Measurements from ENCODE around the gene GRHL1. TPM values are rescaled to one million over a fixed set of nuclear protein-coding genes. Genes with fewer than 3 reads are reported as not detected.
"Not testable (repeated sequence)": the region's sequence is repeated elsewhere in the genome, so short reads cannot be mapped to it uniquely, and the experiment has no call there.

Gene GRHL1
- polyA plus RNA-seq, 1 experiment: 1.7 TPM

DNA sequence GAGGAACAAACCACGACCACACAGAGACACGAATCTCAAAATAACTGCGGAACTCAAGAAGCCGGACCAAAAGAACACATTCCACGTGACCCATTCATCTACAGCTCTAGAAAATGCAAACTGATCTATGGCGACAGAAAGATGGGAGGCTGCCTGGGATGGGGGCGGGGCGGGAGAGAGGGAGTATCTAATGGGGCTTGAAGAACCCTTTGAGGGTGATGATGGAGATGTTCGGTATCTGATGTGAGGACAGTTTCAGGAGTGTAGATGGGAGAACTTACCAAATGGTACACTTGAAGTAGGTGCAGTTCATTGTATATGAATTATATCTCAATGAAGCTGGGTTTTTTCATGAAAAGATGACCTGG lies 57.3 kb downstream of the GRHL1 start:
- H3K27me3 ChIP-seq (ENCODE audit: control insufficient read depth, insufficient read depth, low read length): no peaks in the 10 kb centered on the region
- CTCF ChIA-PET: interaction anchor here (0.6 to 1.5 kb wide), 3 partner anchors 25 to 195 kb away, joined by 3 to 7 read pairs (median 5); no protein-coding TSS in a partner anchor
- no peaks in the 10 kb centered on the region for H3K36me3 ChIP-seq (ENCODE audit: control insufficient read depth, insufficient read depth, low read length)
- TF ChIP-seq, protein P1, sequence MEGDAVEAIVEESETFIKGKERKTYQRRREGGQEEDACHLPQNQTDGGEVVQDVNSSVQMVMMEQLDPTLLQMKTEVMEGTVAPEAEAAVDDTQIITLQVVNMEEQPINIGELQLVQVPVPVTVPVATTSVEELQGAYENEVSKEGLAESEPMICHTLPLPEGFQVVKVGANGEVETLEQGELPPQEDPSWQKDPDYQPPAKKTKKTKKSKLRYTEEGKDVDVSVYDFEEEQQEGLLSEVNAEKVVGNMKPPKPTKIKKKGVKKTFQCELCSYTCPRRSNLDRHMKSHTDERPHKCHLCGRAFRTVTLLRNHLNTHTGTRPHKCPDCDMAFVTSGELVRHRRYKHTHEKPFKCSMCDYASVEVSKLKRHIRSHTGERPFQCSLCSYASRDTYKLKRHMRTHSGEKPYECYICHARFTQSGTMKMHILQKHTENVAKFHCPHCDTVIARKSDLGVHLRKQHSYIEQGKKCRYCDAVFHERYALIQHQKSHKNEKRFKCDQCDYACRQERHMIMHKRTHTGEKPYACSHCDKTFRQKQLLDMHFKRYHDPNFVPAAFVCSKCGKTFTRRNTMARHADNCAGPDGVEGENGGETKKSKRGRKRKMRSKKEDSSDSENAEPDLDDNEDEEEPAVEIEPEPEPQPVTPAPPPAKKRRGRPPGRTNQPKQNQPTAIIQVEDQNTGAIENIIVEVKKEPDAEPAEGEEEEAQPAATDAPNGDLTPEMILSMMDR (IDR thresholded peaks at IDR 0.05; ENCODE audit: insufficient read depth, low read depth, low read length): no peak
- H3K4me3 ChIP-seq (ENCODE audit: low read depth, low read length): no peak overlapping the region
- DNase-seq (ENCODE audit: low read depth): no peak
- POLR2A ChIA-PET: no interaction called here

DNA sequence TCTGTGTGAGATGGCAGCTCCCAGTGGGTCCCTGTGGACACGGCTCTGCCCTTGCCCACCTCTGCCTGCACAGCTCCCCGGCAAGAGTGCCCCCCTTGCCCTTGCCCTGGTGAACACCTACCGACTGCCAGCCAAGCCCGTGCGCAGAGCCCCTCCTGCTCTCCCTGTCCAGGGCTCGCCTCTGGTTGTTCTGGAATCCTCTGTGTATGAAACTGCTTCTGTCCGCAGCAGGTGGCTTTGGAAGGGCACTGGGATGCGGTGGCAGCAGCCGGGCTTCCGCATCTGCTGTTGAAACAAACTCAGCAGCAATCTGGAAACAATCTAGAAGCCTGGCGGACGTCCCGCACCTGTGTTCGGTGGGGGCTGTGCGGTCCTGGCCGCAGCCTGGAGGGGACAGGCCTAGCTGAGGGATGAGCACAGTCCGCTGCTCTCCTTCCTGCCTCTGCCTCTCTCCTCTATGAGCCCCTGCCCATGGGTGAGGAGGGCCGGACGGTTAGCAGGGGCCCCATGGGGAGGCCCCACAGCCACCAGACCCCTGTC lies 57.8 kb downstream of the GRHL1 start:
- ChIA-PET CTCF (interaction anchor here (1.5 kb wide), 1 partner anchor 25 kb away, joined by 7 read pairs; no protein-coding TSS in a partner anchor), POLR2A (interaction anchor here (0.6 kb wide), 1 partner anchor 34 kb away, joined by 9 read pairs; no protein-coding TSS in a partner anchor)
- Histone ChIP-seq H3K4me3 (ENCODE audit: low read depth, low read length) (no peak overlapping the region), H3K36me3 (ENCODE audit: control insufficient read depth, insufficient read depth, low read length) (no peaks in the 10 kb centered on the region), H3K27me3 (ENCODE audit: control insufficient read depth, insufficient read depth, low read length) (no peaks in the 10 kb centered on the region)
- DNase-seq (ENCODE audit: low read depth): no peak
- TF ChIP-seq, protein P1 (IDR thresholded peaks at IDR 0.05; ENCODE audit: insufficient read depth, low read depth, low read length): no peak

DNA sequence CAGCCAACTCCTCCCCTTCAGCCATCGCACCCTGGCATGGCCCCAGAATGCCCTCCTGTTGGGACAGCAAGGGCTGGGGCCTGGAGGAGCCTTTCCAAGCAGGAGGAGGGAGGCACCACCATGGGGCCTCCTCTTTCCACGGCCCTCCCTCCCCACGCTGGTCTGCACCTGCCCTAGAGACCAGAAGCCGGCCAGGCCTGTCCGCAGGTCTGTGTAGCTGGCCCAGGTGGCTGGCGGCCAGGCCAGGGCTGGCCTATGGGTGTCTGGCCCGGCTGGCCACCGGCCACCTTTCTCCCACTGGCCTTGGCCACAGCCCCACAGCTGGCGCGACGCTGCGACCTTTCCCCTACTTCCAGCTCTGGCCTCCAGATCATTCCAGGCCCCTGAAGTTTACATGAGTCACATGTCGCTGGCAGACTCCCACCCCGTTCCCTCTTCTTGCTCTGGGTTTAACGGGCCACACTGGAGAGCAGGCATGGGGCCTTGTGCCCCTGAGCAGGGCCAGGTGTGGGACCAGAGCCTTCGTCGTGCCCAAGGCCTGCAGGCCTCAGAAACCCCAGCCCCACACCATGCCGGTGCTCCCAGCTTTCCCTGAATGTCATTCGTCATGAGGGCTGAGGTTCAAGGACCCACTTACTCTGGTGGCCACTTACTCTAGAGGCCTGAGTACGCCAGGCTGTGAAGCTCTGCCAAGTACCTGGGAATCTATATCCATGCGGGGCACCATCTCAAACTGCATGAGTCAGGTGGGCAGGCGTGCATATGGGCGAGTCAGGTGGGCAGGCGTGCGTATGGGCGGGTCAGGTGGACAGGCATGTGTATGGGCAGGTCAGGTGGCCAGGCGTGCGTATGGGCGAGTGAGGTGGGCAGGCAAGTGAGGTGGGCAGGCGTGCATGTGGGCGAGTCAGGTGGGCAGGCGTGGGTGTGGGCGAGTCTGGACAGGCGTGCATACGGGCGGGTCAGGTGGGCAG lies 58.6 kb downstream of the GRHL1 start:
- ChIA-PET CTCF (interaction anchor here (0.6 kb wide), 1 partner anchor 36 kb away, joined by 3 read pairs; no protein-coding TSS in a partner anchor), POLR2A (interaction anchor here (0.6 kb wide), 1 partner anchor 34 kb away, joined by 9 read pairs; no protein-coding TSS in a partner anchor)
- TF ChIP-seq, protein P1 (IDR thresholded peaks at IDR 0.05; ENCODE audit: insufficient read depth, low read depth, low read length): no peak
- DNase-seq (ENCODE audit: low read depth): no peak
- H3K4me3 ChIP-seq (ENCODE audit: low read depth, low read length): no peak overlapping the region
- H3K27me3 ChIP-seq (ENCODE audit: control insufficient read depth, insufficient read depth, low read length): no peaks in the 10 kb centered on the region
- H3K36me3 ChIP-seq (ENCODE audit: control insufficient read depth, insufficient read depth, low read length): no peaks in the 10 kb centered on the region

DNA sequence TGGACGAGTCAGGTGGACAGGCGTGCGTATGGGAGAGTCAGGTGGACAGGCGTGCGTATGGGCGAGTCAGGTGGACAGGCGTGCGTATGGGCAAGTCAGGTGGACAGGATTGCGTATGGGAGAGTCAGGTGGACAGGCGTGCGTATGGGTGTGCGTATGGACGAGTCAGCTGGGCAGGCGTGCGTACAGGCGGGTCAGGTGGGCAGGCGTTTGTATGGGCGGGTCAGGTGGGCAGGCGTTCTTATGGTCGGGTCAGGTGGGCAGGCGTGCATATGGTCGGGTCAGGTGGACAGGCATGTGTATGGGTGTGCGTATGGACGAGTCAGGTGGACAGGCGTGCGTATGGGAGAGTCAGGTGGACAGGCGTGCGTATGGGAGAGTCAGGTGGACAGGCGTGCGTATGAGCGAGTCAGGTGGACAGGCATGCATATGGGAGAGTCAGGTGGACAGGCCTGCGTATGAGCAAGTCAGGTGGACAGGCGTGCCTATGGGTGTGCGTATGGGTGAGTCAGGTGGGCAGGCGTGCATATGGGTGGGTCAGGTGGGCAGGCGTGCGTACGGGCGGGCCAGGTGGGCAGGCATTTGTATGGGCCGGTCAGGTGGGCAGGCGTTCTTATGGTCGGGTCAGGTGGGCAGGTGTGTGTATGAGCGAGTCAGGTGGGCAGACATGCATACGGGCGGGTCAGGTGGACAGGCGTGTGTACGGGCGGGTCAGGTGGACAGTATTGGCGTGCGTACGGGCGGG lies 59.5 kb downstream of the GRHL1 start:
- H3K36me3 ChIP-seq (ENCODE audit: control insufficient read depth, insufficient read depth, low read length); H3K4me3 ChIP-seq (ENCODE audit: low read depth, low read length); DNase-seq (ENCODE audit: low read depth); H3K27me3 ChIP-seq (ENCODE audit: control insufficient read depth, insufficient read depth, low read length); POLR2A ChIA-PET: not testable (repeated sequence)
- CTCF ChIA-PET: interaction anchor here (0.6 kb wide), 1 partner anchor 37 kb away, joined by 3 read pairs; no protein-coding TSS in a partner anchor

DNA sequence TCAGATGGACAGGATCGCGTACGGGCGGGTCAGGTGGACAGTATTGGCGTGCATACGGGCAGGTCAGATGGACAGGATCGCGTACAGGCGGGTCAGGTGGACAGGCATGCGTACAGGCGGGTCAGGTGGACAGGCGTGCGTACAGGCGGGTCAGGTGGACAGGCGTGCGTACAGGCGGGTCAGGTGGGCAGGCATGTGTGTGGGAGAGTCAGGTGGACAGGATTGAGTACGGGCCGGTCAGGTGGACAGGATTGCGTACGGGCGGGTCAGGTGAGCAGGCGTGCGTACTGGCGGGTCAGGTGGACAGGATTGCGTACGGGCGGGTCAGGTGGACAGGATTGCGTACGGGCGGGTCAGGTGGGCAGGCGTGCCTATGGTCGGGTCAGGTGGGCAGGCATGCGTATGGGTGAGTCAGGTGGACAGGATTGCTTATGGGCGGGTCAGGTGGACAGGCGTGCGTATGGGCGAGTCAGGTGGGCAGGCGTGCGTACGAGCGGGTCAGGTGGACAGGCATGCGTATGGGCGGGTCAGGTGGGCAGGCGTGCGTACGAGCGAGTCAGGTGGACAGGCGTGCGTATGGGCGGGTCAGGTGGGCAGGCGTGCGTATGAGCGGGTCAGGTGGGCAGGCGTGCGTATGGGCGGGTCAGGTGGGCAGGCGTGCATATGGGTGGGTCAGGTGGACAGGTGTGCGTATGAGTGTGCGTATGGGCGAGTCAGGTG lies 60.3 kb downstream of the GRHL1 start:
- POLR2A ChIA-PET; H3K36me3 ChIP-seq (ENCODE audit: control insufficient read depth, insufficient read depth, low read length); DNase-seq (ENCODE audit: low read depth); H3K27me3 ChIP-seq (ENCODE audit: control insufficient read depth, insufficient read depth, low read length); CTCF ChIA-PET; H3K4me3 ChIP-seq (ENCODE audit: low read depth, low read length): not testable (repeated sequence)

DNA sequence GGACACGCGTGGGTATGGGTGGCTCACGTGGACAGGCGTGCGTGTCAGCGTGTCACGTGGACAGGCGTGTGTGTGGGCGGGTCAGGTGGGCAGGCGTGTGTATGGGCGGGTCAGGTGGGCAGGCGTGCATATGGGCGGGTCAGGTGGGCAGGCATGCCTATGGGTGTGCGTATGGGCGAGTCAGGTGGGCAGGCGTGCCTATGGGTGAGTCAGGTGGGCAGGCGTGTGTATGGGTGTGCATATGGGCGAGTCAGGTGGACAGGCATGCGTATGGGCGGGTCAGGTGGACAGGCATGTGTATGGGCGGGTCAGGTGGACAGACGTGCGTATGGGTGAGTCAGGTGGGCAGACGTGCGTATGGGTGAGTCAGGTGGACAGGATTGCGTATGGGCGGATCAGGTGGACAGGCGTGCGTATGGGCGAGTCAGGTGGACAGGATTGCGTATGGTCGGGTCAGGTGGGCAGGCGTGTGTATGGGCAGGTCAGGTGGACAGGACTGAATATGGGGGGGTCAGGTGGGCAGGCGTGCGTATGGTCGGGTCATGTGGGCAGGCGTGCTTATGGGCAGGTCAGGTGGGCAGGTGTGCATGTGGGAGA lies 61.0 kb downstream of the GRHL1 start:
- H3K4me3 ChIP-seq (ENCODE audit: low read depth, low read length); CTCF ChIA-PET; H3K27me3 ChIP-seq (ENCODE audit: control insufficient read depth, insufficient read depth, low read length); H3K36me3 ChIP-seq (ENCODE audit: control insufficient read depth, insufficient read depth, low read length); POLR2A ChIA-PET; DNase-seq (ENCODE audit: low read depth): not testable (repeated sequence)

Data from BJ (cell line).